ENCODE results near the gene KCND1. TPM values are rescaled to one million over a fixed set of nuclear protein-coding genes. Genes with fewer than 3 reads are reported as not detected.

KCND1 gene
- total and polyA plus RNA-seq, 10 of the 15 experiments (the other 5 are each of a cell fraction or from before 2014, with no cell fraction given): 0.02 to 1.0 (median 0.39) TPM

DNA sequence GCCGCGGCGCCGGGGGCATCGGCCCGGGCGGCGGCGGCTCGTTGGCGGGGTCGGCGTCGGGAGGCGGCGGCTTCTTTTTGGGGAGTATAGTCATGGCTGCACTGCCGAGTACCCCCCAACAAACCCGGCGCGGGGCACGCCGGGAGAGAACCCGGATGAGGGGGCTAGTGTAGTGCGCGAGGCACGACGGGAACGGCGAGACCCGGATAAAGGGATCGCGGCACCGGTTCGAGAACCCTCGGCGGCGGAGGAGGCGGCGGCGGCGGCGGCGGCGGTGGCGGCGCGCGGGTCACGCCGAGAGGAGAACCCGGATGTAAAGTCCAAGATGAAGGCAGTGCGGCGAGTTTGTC, 14.2 kb downstream of the KCND1 start, which contains the start of gene OTUD5 (continued):
- TF ChIP-seq, protein P1, sequence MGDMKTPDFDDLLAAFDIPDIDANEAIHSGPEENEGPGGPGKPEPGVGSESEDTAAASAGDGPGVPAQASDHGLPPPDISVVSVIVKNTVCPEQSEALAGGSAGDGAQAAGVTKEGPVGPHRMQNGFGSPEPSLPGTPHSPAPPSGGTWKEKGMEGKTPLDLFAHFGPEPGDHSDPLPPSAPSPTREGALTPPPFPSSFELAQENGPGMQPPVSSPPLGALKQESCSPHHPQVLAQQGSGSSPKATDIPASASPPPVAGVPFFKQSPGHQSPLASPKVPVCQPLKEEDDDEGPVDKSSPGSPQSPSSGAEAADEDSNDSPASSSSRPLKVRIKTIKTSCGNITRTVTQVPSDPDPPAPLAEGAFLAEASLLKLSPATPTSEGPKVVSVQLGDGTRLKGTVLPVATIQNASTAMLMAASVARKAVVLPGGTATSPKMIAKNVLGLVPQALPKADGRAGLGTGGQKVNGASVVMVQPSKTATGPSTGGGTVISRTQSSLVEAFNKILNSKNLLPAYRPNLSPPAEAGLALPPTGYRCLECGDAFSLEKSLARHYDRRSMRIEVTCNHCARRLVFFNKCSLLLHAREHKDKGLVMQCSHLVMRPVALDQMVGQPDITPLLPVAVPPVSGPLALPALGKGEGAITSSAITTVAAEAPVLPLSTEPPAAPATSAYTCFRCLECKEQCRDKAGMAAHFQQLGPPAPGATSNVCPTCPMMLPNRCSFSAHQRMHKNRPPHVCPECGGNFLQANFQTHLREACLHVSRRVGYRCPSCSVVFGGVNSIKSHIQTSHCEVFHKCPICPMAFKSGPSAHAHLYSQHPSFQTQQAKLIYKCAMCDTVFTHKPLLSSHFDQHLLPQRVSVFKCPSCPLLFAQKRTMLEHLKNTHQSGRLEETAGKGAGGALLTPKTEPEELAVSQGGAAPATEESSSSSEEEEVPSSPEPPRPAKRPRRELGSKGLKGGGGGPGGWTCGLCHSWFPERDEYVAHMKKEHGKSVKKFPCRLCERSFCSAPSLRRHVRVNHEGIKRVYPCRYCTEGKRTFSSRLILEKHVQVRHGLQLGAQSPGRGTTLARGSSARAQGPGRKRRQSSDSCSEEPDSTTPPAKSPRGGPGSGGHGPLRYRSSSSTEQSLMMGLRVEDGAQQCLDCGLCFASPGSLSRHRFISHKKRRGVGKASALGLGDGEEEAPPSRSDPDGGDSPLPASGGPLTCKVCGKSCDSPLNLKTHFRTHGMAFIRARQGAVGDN (IDR thresholded peaks at IDR 0.05): peak; percentile 82
- TF ChIP-seq NR2C1 (IDR thresholded peaks at IDR 0.05): peak; percentile 54; the same call in 1 of the 2 replicates
- TF ChIP-seq SIX5 (IDR thresholded peaks at IDR 0.05; ENCODE audit: low read depth, low read length, severe bottlenecking): peak; percentile 15
- TF ChIP-seq HDAC2 (IDR thresholded peaks at IDR 0.05): no peak
- no peak for TF ChIP-seq GATAD2B (conservative IDR thresholded peaks at IDR 0.05; ENCODE audit: low read depth)
- TF ChIP-seq IKZF1 (conservative IDR thresholded peaks at IDR 0.05): 0 out of 2 replicates have a peak, but pooled peaks have one; percentile 5
- TF ChIP-seq RFX5 (IDR thresholded peaks at IDR 0.05; ENCODE audit: low read depth, low read length): no peak
- TF ChIP-seq ETV6 (conservative IDR thresholded peaks at IDR 0.05 in 1 of 2, IDR thresholded peaks at IDR 0.05 in 1 of 2; ENCODE audit: borderline replicate concordance in 1 of 2, low read depth in 1 of 2): no peak

Data from GM12878 (cell line).